MM.1S (cell line): ENCODE data around the gene TAC4.

Experiments used
- CTCF ChIP-seq: fragments of 300-600 bp; sonication (generic); IDR thresholded peaks from 2 replicates; pipeline ENCODE4 v1.5.1; 2016; ENCODE audit warnings: antibody characterized with exemption, low read length, mixed read lengths
- EZH2 ChIP-seq: fragments of 300-600 bp; sonication (generic); optimal IDR thresholded peaks from 2 replicates; pipeline ENCODE3; 2017; ENCODE audit warnings: low read depth, mild to moderate bottlenecking, antibody characterized with exemption, low read length, mixed read lengths

- TF ChIP-seq CTCF, result no peak
- no peak for TF ChIP-seq EZH2
These were observed 14.8 kb downstream of the TAC4 start for GRCh38 chr17:49832840-49833599.
